Activated CD4-positive, CD25-positive, alpha-beta regulatory T cell treated with anti-CD3 and anti-CD28 coated beads, Interleukin-2, amount 50 U/mL, for 16 hours (primary cell): ENCODE results near the gene VEZF1.

Source experiments
- DNase-seq: peaks from one replicate; pipeline ENCODE4 v3.0.0-alpha.2; 2020; ENCODE audit warnings: low read depth, low spot score

VEZF1 gene

DNA sequence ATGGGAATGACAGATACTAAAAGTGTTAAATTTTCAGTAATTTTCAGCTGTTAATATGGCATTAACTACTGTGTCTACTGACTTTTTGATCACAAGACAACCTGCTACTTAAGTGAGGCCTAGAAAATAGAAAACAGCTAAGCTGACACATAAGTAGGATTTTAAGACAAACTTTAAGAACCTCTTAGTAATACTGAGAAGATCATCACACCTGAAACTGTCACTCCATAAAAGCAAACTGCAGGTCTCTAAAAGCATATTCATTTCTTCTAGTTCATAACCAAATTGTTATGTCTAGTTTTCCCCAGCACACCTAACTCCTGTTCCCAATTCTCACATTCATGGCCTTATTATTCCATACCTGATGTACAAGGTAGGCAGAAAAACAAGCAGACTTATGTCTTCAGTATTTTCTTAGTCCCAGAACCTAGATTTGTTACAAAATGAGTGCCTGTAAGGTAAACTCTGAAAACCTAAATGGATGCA lies 11.0 kb upstream of the VEZF1 start:
- no peak for DNase-seq

DNA sequence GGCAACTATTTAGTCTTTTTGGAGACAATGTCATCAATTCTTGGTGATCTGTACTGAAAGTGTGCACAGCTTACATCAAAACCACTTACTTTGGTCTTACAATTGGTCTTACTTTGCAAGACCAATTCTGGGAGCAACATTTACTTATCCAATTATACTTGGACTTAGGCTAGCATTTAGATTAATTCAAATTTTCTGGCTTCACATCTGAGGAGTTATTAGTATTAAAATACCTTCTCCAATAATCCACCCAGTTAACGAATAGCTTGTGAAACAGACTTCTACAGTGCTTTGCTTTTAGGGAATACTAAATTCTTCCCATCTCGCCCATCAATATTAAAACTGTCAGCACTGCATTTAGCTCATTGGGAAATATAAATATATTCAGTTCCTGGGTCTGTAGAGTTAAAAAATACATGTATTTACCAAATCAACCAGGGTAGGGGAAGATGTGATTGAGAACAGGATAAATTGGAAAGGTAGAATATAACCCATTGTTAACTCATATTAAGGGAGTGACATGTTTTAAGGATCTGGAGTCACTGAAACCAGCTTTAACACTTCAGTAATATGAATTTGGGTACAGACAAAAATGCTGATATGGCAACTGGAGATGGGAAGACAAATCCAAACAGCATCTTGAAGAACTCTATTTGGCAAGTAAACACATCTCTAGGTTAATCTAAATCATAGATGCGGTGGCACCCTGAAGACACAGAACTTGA lies 9.2 kb upstream of the VEZF1 start:
- DNase-seq, result no peak

DNA sequence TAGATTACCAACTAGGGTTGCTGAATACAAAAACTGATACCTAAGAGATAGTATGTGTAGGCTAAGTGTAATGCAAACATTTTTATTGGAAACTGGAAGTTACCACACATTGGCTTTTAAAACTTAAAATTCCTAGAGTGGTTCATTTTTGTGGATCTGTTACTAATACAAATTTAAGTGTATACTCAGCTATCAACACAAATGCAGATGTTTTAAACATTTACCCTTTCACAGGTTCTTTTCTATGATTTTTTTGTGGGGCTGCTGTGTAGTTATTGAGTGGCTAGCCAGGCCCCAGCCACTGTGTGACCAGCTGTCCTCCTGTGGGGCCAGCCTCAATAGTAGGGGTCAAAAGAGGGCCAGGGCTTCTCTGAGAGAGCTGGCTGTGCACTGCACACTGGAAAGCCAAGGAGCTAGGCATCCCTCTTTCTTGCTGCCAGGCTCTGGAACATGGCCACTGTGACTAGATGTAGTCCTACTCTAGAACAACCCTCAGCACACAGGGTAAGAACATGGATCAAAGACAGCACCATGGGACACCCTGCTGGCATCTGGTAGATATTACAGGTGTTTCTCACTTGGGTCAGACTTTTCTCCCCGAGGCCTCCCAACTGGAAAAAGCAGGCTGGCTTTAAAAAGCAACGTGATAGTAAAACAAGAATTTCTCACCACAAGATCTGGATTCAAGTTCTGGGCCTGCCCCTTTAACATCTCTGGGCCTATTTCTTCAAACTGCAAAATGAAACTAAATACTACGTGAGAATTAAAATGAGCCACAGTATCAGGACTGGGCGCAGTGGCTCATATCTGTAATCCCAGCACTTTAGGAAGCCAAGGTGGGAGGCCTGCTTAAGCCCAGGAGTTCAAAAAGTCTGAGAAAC lies 7.3 kb upstream of the VEZF1 start:
- DNase-seq, result peak; percentile 16

DNA sequence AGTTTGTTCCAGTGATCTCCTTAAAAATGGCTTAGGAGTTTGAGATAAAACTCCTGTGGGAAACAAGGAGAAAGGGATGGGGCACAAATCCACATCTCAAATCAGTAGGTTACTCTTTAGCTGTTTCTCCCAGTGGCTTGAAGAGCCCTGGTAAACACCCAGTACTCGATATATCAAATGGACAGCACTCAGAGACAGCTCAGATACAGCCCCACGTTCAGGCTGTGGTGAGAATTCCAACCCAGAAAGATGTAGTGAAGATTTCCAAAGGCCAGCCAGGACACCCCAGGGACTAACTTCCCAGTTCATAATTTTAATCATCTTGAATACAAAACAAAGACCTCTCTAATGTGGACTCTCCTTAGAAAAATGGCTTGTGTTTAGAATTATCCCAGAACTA lies 6.4 kb upstream of the VEZF1 start:
- DNase-seq, result no peak

DNA sequence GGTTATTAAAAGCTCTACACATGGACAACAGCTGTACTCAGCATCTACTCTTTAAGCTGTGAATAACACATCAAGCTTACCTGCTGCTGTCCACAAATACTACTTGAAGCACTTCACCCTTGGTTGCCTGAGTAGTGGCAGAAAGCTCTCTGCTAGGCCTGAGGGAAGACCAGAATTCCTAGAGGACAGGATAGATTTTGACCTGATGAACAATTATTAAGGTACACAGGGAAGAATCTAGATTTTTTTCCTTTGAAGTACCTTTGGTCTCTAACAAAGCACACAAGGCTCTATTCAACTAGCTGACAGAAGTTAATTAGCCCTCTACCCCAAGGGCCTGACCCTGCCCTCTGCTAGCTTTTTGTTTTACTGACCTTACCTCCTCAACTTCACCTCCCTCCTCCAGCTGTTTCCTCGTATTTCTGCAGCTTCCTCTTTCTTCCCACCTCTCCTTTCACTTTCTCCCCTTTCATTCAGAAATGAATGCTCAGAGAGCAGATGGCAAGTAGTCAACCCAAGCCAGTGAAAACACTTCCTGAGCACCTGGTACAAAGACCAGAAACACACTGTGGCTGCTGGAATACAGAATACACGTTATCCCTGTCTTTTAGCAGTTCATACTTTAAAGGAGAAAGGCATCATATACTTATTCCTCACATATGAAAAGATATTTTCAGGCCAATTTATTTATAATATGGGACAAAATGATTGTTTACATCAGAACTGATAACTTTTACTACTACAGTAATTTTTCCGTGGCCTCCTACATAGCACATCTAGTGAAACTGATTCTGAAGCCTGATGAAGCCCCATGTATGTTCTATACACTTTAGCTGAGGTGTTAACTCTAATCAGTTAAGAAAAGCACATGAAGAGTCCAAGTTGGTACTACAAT lies 5.7 kb upstream of the VEZF1 start:
- no peak for DNase-seq

DNA sequence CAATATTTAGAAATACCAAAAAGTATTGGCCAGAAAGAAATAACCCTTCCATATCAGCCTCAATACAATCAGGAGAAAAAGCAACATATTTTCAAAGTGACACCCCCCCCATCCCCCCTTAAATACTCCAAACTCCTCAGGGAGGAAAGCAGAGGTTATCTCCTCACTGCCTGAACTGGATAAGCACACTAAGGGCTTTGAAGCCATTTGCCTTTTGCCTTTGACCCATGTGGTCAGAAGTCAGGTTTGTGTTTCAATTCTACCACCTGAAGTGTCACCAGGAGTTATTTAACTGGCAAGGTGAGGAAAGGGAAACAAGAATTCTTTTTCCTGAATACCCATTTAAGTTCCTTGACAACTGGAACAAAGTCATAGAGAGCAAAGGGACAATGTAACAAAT lies 3.5 kb upstream of the VEZF1 start:
- no peak for DNase-seq

DNA sequence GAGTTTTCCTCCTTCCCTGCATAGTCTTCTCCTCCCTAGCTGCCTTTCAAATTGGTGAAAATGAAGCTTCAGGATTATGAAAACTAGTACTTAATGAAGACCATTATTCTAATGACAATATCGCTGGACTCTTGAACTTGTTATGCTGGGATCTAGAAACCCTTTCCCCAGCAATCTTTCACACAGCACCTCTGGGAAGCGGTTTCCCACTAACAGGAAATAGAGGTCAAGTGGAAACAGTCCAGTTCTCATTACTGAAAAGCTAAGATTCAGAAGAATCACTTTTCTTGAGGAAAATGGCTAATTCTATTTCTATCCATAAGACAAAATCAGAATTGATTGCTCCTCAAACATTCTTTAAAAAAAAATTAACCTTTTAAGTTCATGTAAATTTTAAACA lies 2.0 kb upstream of the VEZF1 start:
- DNase-seq, result no peak

DNA sequence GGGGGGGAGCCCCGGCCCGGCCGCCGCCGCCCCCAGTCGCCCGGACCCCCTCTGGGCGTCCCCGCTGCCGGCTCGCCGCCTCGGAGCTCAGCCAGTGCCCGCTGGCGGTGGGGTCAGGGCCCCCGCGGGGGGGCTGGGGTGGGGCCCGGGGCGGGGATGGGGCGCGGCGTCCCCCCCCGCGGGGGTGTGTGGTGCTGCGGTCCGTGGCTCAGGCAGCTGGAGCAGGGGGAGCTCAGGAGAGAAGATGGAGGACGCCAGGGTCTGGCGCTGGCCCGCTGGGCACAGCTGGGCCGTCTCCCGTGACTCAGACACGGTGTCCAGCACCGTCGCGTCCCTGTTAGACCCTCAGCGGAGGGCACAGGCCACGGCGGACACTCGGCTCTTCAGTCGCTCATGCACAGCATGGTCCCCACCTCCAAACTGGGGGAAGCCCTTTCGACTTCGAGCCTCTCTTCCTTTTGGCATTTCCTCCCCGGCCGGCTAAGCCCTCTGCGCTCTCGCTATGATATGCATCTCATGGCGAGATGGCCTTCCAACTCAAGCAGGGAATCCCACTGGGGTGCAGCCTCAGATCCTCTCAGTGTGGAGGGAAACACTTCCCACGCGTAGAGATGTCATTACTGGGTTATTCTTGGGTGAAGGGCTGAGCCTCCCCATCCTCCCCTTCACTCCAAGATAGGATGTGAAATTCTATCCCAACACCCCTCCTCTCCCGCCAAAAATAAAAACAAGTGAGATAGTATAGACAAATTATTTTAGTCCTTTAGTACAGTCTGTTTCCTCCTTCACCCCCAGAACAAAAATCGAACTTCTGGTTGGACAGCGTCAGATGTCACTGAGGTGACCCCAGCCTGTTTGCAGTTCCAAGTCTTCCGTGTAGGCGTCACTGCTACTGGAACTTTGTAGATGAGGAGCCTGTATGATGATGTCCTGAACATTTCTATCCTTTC lies 522 bp upstream of the VEZF1 start:
- peak; percentile 42 for DNase-seq

DNA sequence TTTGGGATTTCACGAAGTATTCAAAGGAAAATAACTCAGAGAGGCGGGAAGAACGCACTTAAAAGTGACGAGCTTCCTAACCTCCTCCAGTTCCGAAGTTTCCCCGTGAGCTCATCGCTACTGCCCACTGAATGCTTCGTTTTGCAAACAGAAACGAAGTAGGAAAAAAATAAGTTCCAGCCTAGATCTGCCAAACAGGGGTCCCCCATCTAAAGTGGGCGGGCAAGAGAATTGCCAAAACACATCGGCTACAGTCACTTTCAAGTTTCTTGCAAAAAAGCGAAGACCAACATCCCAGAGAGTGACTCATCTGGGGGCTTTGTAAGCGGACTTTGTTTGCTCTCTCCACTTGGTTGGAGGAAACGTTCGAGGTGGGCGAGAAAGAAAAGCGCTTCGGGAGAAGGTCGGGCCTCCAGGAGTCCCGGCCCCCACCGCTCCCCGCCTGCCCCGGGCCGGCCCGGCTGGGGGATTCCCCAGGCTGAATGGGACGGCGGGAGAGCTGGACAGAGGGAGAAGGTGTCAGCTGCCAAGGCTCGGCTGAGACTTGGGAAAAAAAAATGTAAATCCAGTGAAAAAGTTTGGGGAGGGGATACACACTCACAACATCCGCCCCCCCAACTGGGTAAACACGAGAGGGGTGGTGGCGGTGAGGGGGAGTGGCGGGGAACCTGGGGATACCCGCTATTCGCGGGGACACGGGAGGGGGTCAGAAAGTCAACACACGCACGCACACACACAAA lies 1.0 kb downstream of the VEZF1 start:
- DNase-seq, result no peak

DNA sequence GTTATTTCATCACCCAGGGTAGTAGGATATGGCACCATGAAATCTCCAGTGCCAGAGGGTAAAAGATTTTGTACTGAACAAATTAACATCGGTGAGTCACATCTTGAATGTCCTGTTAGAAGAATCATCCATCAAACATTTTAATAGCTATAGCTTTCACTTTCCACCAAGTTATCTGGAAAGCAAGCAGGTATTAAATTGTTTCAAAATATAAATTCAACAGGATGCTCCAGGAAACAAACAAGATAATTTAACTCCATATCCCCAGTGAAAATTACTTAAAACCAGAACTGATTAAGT lies 2.4 kb downstream of the VEZF1 start:
- no peak for DNase-seq

DNA sequence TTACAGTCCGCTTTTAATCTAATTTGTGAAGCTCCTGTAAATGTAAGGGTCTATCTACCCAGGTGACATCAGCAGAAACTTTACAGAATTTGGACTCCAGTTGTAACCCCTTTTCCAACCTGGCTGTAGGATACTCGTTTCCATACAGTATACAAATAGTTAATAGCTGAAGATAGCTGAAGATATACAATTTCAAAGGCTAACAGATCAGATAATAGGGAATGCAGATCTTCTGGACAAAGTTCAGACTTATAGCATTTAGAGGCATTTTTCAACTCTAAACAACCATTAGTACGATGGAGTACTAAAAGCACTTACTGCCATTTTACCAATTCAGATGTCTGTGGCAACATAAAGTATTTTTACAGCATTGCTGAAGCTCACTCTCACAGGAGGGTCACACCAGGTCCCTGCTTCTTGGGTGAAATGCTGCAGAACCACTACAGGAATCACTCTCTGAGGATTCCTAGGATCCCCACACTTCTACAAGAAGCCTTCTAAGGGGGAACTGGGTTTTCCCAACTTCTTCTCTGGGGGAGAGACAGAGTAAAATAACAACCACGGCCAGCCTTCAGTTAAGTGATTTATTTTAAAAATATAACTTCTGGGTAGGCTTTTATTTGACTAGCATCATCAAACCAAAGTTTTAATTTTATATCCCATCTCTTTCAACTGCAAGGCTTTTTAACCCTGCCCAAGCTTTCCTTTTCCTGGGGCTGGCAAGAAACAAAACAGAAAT lies 2.9 kb downstream of the VEZF1 start:
- DNase-seq, result no peak

DNA sequence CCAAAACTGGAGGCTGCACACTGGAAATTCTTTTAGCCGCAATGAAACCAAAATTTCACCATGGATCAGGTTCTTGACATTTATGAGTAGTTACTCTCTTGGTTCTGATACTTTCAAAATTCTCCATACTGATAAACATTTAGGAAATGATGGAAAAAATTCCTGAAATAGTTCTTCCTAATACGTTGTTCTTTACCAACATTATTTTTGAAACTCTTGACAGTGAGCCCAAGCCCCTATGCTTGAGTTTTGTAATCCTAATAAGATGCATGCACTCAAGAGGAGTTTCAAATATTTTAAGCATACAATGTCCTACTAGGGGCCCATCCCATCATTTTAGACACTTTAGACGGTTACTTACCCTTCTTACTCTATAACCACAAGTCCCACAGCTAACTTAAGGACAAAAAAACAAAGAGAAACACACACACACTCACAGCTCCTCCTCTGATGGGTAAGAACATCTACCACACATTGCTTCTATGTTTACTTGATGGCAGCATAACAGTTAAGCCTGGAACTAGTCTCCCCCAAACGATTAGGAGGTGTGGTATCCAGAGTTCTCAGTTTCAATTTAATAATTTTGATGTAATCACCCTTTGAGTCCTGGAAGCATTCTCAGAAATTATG lies 3.7 kb downstream of the VEZF1 start:
- DNase-seq, result no peak

DNA sequence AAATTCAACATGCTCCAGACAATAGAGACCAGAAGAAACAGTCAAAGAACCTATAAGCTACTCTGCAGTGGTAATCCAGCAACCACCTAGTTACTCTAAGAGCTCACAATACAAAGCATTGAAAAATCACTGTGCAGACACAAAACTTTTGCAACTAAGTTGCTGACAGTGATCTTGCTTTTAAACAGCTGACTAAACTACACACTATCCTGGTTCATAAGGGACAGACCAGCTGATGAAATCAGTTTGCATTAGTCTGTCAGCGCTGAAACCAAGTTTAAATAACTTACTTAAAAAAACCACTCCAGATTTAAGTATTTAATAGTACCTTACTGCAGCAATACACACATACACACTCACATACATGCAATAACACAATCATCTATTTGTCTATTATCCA lies 4.6 kb downstream of the VEZF1 start:
- no peak for DNase-seq

DNA sequence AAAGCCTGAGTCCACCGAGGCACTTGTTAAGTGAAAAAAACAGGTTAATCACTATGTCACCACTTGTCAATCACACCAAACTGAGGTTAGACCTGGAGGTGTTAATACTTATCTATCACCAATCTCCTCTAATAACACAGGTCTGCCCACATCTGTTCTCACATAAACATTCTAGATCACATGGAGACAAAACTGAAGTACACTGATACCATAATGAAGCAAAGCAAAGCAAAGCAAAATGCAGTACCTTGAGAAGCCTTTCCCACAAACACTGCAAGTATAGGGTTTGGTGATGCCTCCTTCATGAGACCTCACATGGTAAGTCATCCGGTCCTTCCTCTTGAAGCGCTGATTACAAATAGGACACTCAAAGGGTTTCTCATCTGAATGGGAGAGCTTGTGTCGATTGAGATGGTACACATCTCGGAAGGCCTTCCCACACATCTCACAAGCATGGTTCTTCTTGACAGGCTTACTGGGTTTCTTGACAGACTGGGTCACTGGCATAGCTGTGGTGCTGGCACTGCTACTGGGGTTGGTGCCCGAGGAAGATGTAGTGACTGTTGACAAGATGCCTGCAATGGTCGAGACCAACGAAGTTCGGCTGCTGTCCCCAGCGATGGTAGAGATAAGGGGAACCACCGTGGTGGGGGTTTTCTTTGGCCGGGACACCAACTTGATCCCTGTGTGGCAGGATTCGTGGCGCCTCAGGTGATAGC lies 5.4 kb downstream of the VEZF1 start:
- no peak for DNase-seq

DNA sequence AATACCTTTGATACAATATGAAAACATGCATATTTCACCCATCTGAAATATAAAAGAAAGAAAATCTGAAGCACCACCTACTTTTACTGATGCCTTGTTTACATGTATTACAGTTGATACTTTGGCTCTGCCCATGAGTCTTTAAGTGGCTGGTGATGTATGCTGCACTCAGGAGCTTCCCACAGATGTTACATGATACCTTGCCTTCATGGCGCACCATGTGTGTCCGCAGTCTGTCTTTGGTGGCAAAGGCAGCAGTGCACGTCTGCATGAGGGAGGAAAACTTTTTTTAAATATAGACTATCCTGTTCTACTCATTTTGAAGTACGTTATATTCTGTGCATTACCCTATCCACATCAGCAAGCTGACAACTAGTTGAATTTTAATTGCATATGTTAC lies 7.5 kb downstream of the VEZF1 start:
- no peak for DNase-seq

DNA sequence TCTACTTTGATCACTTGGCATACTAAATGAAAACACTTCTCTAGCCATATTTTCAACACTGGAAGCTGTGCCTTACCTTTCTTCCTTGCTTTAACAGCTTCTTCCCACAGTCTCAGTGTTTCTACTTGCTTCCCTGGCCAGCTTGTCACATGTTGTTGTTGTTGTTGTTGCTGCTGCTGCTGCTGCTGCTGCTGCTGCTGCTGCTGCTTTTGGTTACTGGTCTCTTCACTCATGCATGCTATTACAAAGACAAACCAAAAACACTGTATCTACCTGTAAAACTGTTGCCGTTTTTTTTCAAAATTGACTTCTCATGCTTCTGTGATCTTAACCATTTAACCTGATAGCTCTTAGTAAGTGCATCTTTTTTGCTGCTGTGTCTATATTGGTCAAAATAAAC lies 9.0 kb downstream of the VEZF1 start:
- DNase-seq, result no peak

DNA sequence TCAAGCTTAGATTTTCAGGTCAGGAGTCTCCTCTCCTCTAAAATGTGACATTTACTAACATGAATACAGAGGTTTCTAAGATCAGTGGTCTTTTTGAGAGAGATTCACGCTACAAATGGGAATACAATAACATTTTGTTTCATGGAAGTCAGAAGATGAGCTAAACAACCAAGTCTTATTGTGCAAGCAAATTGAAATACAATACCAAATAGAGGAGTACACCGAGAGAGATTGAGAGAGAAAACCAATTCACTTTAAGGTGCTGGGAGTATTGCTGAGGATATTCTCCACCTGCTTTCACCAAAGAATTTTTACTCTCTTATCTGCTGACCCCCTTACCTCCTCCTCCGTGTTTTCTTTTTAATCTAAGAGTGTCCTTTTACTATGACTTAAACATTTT lies 11.5 kb downstream of the VEZF1 start:
- no peak for DNase-seq

DNA sequence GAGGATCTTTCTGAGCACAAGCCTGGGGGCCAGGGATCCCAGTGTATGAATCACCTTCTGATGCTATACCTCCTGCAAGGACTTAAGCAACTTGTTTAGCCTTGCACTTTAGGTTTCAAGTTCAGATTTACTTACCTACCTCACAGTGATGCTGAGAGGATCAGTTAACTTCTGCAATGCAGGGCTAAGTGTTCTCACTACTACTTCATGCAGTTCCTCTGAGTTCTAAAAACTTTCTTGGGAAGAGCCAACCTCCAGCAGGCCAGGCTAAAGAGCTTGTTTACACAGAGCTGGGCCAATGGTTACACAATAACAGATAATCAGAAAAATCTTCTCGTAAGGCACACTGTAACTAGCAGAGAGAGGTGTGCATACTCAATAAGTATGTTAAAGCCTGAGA lies 13.0 kb downstream of the VEZF1 start:
- DNase-seq, result no peak
